GM12892 (cell line): ENCODE data around the gene OOSP4A.
"Not testable (repeated sequence)": the region's sequence is repeated elsewhere in the genome, so short reads cannot be mapped to it uniquely, and the experiment has no call there.

ENCODE experiments used
- DNase-seq: peaks from one replicate; pipeline ENCODE4 v3.0.0; 2011; ENCODE audit not compliant: insufficient read length
- FAIRE-seq: peaks from 2 replicates; lab custom pipeline; 2011; peaks lifted over from hg19 to GRCh38; lab: Jason Lieb, UNC
- POLR2A ChIP-seq: IDR thresholded peaks from 2 replicates; pipeline ENCODE4 v1.6.1; 2011; ENCODE audit warnings: low read depth, low read length, control low read depth
- POLR2AphosphoS5 ChIP-seq: IDR thresholded peaks from 2 replicates; pipeline ENCODE4 v1.6.1; 2011; ENCODE audit warnings: low read depth, low read length, control low read depth
- TAF1 ChIP-seq: IDR thresholded peaks from 2 replicates; pipeline ENCODE4 v1.6.1; 2011; ENCODE audit warnings: low read depth, mild to moderate bottlenecking, control low read depth, low read length, borderline replicate concordance

Gene OOSP4A

DNA sequence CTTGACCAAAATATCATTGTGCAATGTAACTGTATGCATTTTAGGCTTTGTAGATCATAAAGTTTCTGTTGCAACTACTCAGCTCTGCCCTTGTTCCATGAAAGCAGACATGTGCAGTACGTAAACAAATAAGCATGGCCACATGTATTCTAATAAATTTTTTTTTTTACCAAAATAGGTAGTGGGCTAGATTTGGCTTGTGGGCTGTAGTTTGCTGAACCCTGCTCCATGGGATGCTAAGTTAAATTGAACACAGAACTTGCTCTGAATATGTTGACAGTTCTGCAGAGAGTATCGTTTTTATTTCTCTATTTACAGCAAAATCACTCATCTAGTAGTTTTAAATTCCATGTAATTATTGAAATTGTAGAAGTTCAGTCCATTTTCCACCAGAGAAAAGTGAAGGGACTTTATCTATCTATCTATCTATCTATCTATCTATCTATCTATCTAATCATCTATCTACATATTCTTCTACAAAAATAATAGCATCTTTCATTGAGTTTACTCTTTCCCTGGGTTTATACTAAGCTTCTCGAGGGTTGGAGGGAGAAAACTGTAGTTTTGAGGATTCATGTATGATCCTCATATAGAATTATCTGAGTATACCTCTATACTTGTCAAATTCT, 9.5 kb upstream of the OOSP4A start:
- TF ChIP-seq TAF1 (no peak), POLR2A (no peak)
- no peak for FAIRE-seq
- no peak for DNase-seq

DNA sequence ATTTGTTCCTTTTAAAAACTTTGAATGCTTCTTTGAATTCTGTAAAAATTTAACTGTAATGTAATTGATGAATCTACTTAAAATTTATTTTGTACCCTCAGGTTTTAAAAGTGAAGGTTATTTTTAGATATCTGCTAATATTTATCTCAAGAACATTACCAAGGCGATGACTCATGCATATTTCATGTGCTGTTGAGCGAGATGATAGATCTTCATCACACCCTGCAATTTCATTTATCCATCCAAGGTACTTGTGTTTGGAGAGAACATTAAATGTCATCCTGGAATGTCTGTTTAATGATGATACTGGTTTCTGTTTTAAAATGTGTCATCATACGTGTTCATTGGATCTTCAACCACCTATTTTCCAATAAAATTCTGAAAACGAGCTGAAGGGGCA, 6.7 kb upstream of the OOSP4A start:
- FAIRE-seq = no peak
- DNase-seq = no peak
- TF ChIP-seq POLR2AphosphoS5 = no peak
- TF ChIP-seq TAF1 = no peak
- no peak for TF ChIP-seq POLR2A

- FAIRE-seq (no peak), DNase-seq (no peak)
- no peak for TF ChIP-seq TAF1
- TF ChIP-seq POLR2AphosphoS5 = no peak
- TF ChIP-seq POLR2A = no peak
Measured at GRCh38 chr11:59960502-59961381, 3.1 kb upstream of the OOSP4A start.

DNA sequence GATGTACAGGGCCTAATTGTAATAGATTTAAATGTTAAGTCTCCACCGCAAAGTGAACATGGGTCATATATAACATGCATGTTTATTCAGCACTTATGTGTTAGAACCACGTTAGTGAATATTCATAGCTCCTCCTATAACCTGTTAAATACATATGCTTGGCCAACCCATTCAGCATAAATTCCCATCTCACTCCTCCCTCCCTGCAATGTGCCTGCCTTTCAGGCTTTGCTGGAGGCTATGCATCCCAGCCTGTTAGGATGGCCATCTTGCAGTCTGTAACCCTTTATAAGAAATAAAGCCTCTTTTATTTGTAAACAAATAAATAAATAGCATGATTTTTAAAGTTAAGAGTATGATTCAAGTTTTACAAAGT, 1.7 kb upstream of the OOSP4A start:
- TF ChIP-seq POLR2AphosphoS5 = no peak
- TF ChIP-seq TAF1 = no peak
- no peak for TF ChIP-seq POLR2A
- DNase-seq (no peak), FAIRE-seq (no peak)

DNA sequence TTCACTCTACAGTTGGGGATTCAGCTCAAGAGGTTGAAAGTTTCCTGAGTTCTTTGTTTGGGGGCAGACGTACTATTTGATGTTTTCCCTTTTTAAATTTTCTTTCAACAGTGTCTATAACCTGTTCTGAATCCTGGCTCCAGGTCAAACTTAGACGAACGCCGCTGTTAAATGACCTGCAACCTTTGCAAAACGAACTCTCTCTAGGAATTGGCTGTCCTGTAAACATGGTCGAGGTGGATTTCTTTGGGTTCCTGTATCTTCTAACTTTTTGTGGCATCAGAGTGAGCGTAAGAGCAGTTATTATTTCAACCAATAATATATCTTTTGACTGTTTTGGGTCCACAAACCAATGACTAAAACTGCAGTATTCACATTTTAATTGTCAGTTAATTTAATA, 1.6 kb downstream of the OOSP4A start:
- FAIRE-seq (no peak), DNase-seq (no peak)
- TF ChIP-seq TAF1 = no peak
- TF ChIP-seq POLR2A = no peak
- no peak for TF ChIP-seq POLR2AphosphoS5

DNA sequence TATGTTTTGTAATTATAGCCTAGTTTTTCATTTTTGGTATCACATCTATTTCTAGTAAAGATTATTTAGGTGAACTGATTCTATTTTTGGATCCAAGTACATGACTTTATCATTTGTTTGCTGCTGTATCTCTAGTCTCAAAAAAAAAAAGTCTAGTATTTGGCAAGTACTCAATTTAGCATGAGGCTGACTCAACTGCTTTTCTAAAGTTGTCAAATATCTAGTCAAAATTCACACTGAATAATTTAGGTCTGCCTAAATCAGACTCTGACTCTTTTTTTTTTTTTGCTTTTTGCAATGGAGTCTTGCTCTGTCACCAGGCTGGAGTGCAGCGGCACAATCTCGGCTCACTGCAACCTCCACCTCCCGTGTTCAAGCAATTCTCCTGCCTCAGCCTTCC, 2.4 kb downstream of the OOSP4A start:
- TF ChIP-seq POLR2A (no peak), TAF1 (no peak)
- no peak for DNase-seq
- no peak for FAIRE-seq

GRCh38 chr11:59967677-59968394, 4.0 kb downstream of the OOSP4A start:
- TF ChIP-seq POLR2A (no peak), POLR2AphosphoS5 (no peak), TAF1 (no peak)
- FAIRE-seq = no peak
- DNase-seq = no peak

GRCh38 chr11:59968395-59968783, 4.6 kb downstream of the OOSP4A start:
- DNase-seq (no peak), FAIRE-seq (no peak)
- TF ChIP-seq POLR2AphosphoS5 = no peak
- no peak for TF ChIP-seq POLR2A
- TF ChIP-seq TAF1 = no peak

DNA sequence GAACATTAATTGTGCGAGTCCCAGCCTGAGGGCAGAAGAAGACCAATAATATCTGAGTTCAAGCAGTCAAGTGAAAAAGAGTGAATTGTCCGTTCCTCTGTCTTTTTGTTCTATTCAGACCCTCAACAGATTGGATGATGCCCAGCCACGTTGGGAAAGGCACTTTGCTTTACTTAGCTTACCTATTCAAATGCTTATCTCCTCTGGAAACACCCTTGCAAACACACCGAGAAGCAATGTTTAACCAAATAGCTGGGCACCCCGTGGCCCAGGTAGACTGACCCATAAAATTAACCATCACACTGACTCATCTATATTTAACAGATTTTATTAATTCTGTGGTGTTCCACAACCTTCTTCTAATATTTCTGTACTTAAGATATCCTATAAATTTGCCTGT, 9.3 kb downstream of the OOSP4A start:
- no peak for TF ChIP-seq POLR2A
- no peak for TF ChIP-seq POLR2AphosphoS5
- no peak for TF ChIP-seq TAF1
- FAIRE-seq (no peak), DNase-seq (no peak)

- TF ChIP-seq POLR2AphosphoS5 = no peak
- FAIRE-seq (no peak), DNase-seq (no peak)
Measured at GRCh38 chr11:59981106-59981770, 17.4 kb downstream of the OOSP4A start.

GRCh38 chr11:59982037-59982436, 18.2 kb downstream of the OOSP4A start:
- DNase-seq, FAIRE-seq: not testable (repeated sequence)

DNA sequence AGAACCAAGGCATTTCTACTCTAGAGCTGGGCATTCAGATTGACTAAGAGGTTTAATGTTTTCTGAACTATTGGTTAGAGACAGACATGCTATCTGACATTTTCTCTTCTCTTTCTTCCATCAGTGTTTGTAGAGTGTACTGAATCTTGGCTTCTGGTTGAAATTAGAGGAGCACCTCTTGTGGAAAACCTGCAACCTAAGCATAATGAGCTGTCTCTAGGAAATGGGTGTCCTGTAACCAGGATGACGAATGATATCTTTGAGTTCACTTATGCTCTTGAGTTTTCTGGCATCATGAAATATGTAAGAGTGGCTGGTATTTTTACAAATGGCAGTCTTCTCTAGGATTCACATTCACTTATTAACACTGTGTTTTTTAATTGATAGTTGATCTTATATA, 19.4 kb downstream of the OOSP4A start:
- no peak for DNase-seq
- FAIRE-seq = no peak
- TF ChIP-seq POLR2AphosphoS5 (no peak), POLR2A (no peak), TAF1 (no peak)
